Activated CD4-positive, alpha-beta T cell treated with anti-CD3 and anti-CD28 coated beads for 36 hours (primary cell): Measurements from ENCODE around the gene SLC25A10. TPM values are rescaled to one million over a fixed set of nuclear protein-coding genes. Genes with fewer than 3 reads are reported as not detected.
A peak's percentile ranks its signal among the peaks of the same experiment; 100 is the strongest.

Experiments used
- ATAC-seq: fragments of 200-7000 bp; cut with Tn5 transposase; one replicate; pipeline ENCODE4 v1.10.0; 2021; ENCODE audit warnings: mild to moderate bottlenecking, moderate library complexity
- CTCF ChIA-PET: fragments of 350-600 bp; sonication (Branson Sonifier 250); formaldehyde crosslinking; loops from one replicate; lab custom pipeline; 2021; ENCODE audit warnings: antibody characterized with exemption; lab: Charles Lee
- POLR2A ChIA-PET: fragments of 350-600 bp; sonication (Branson Sonifier 250); formaldehyde crosslinking; loops from one replicate; lab custom pipeline; 2021; ENCODE audit warnings: antibody characterized with exemption, inconsistent platforms; lab: Charles Lee
- DNase-seq: peaks from one replicate; pipeline ENCODE4 v3.0.0-alpha.2; 2020
- H3K27ac Mint-ChIP-seq: one replicate; pipeline ENCODE4 v1.8.0; 2021; ENCODE audit warnings: mixed read lengths
- H3K27me3 Mint-ChIP-seq: one replicate; pipeline ENCODE4 v1.8.0; 2021; ENCODE audit warnings: mixed read lengths
- H3K36me3 Mint-ChIP-seq: one replicate; pipeline ENCODE4 v1.8.0; 2021; ENCODE audit warnings: low read depth, mixed read lengths
- H3K4me1 Mint-ChIP-seq: one replicate; pipeline ENCODE4 v1.8.0; 2021; ENCODE audit warnings: mixed read lengths
- H3K4me3 Mint-ChIP-seq: one replicate; pipeline ENCODE4 v1.8.0; 2021; ENCODE audit warnings: mild to moderate bottlenecking, moderate library complexity, mixed read lengths
- H3K9me3 Mint-ChIP-seq: one replicate; pipeline ENCODE4 v1.8.0; 2021; ENCODE audit warnings: low read depth, mixed read lengths
- intact Hi-C, 2 experiments: fragments of 100-400 bp; cut with DNase I in 1 of 2; cut with micrococcal nuclease in 1 of 2; formaldehyde crosslinking; loops; one replicate each; pipeline versions ENCODE4 v1.14.2 to v1.15.1; 2022 to 2024; cut with DNase I, micrococcal nuclease
- total RNA-seq, 2 experiments: library from RNA; stranded (reverse); gene quantifications; one replicate each; pipeline ENCODE4 v1.2.3, GENCODE V29; 2021

The SLC25A10 gene
- 10 to 100 TPM; 28.6 to 31.8 TPM for total RNA-seq

- ChIA-PET POLR2A (interaction anchor here (0.6 to 3.5 kb wide), 4 partner anchors 9 to 1915 kb away, joined by 3 to 10 read pairs (median 4); partner anchors contain the start of genes CBX8 and MRPL12), CTCF (interaction anchor here (0.6 to 1.5 kb wide), 5 partner anchors 10 to 523 kb away, joined by 3 to 5 read pairs (median 4); no protein-coding TSS in a partner anchor)
- ATAC-seq (peak; percentile 87), DNase-seq (peak; percentile 93)
- H3K27ac Mint-ChIP-seq = peak within 1 kb of the TSS; percentile 84
- intact Hi-C loops = loop anchor here (1.0 to 5.0 kb wide), 14 partner anchors 9 to 415 kb away; partner anchors contain the start of genes MRPL12 (in 2 of the 2), ALYREF (in 1 of the 2), ANAPC11 (in 1 of the 2) and ARHGDIA (in 1 of the 2)
- no peaks in the 10 kb centered on the region for H3K9me3 Mint-ChIP-seq
- H3K36me3 Mint-ChIP-seq = peaks cover 4% of the 10 kb centered on the region
- no peaks in the 10 kb centered on the region for H3K27me3 Mint-ChIP-seq
- H3K4me1 Mint-ChIP-seq = peaks cover 24% of the 10 kb centered on the region
- H3K4me3 Mint-ChIP-seq = peak within 1 kb of the TSS; percentile 89
Measured at GRCh38 chr17:81711814-81712467, at the start of gene SLC25A10. Gene SLC25A10, plus strand, starts transcription at chr17:81712284. Its CDS starts 143 bp downstream, at chr17:81712427.

GRCh38 chr17:81664051-81664470 is 48.0 kb upstream of the SLC25A10 start:
- ATAC-seq (no peak), DNase-seq (peak; percentile 28)
- Mint-ChIP-seq H3K27me3 (no peaks in the 10 kb centered on the region), H3K36me3 (peaks cover 29% of the 10 kb centered on the region), H3K27ac (peak overlapping the region; percentile 97), H3K9me3 (no peaks in the 10 kb centered on the region), H3K4me1 (peaks cover 49% of the 10 kb centered on the region), H3K4me3 (no peak overlapping the region)
- ChIA-PET POLR2A (interaction anchor here (0.6 kb wide), 1 partner anchor 869 kb away, joined by 3 read pairs; no protein-coding TSS in a partner anchor), CTCF (interaction anchor here (1.1 kb wide), 1 partner anchor 12 kb away, joined by 6 read pairs; no protein-coding TSS in a partner anchor)
- intact Hi-C loops = loop anchor here in 1 of 2 experiments (2.0 kb wide), 1 partner anchor 27 kb away; the partner anchor contains the start of genes NPLOC4 and TSPAN10

GRCh38 chr17:81665205-81666091 is 46.6 kb upstream of the SLC25A10 start:
- peak; percentile 53 for ATAC-seq
- Mint-ChIP-seq H3K27me3 (no peaks in the 10 kb centered on the region), H3K27ac (peak overlapping the region; percentile 97), H3K4me3 (peak overlapping the region; percentile 91), H3K9me3 (no peaks in the 10 kb centered on the region), H3K4me1 (peaks cover 53% of the 10 kb centered on the region), H3K36me3 (peaks cover 41% of the 10 kb centered on the region)
- intact Hi-C loops = loop anchor here (1.0 to 5.0 kb wide), 13 partner anchors 18 to 443 kb away; partner anchors contain the start of genes MRPL12 (in 2 of the 2), NPLOC4 (in 2 of the 2), P4HB (in 2 of the 2) and TSPAN10 (in 2 of the 2)
- ChIA-PET POLR2A (interaction anchor here (0.7 to 1.5 kb wide), 4 partner anchors 18 to 148 kb away, joined by 3 to 6 read pairs (median 3); partner anchors contain the start of genes ARL16 and HGS), CTCF (interaction anchor here (0.5 to 0.9 kb wide), 5 partner anchors 10 to 636 kb away, joined by 3 read pairs; no protein-coding TSS in a partner anchor)
- DNase-seq = peak; percentile 81

DNA sequence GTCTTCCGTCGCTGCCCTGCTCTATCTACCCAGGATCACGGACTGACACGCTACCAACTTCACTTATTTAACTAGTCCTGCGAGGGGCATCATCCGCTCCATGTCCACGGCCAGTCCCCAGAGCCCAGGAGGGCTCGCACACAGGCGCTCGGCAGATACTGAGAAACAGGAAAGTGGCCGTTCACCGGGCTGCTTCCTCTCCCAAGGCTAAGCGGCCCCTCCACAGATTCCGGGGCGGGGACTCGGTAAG is 46.1 kb upstream of the SLC25A10 start:
- DNase-seq (peak; percentile 48), ATAC-seq (peak; percentile 15)
- H3K9me3 Mint-ChIP-seq = no peaks in the 10 kb centered on the region
- intact Hi-C loops = loop anchor here (1.0 to 5.0 kb wide), 12 partner anchors 17 to 443 kb away; partner anchors contain the start of genes MRPL12 (in 2 of the 2), P4HB (in 2 of the 2), ALYREF (in 1 of the 2) and ANAPC11 (in 1 of the 2)
- peak overlapping the region; percentile 91 for H3K4me3 Mint-ChIP-seq
- H3K36me3 Mint-ChIP-seq = peaks cover 41% of the 10 kb centered on the region
- peaks cover 53% of the 10 kb centered on the region for H3K4me1 Mint-ChIP-seq
- ChIA-PET POLR2A (interaction anchor here (0.7 to 1.5 kb wide), 4 partner anchors 18 to 148 kb away, joined by 3 to 7 read pairs (median 4); partner anchors contain the start of genes ARL16 and HGS), CTCF (interaction anchor here (0.5 to 0.6 kb wide), 2 partner anchors 10 to 187 kb away, joined by 3 read pairs; no protein-coding TSS in a partner anchor)
- peak overlapping the region; percentile 97 for H3K27ac Mint-ChIP-seq
- no peaks in the 10 kb centered on the region for H3K27me3 Mint-ChIP-seq

DNA sequence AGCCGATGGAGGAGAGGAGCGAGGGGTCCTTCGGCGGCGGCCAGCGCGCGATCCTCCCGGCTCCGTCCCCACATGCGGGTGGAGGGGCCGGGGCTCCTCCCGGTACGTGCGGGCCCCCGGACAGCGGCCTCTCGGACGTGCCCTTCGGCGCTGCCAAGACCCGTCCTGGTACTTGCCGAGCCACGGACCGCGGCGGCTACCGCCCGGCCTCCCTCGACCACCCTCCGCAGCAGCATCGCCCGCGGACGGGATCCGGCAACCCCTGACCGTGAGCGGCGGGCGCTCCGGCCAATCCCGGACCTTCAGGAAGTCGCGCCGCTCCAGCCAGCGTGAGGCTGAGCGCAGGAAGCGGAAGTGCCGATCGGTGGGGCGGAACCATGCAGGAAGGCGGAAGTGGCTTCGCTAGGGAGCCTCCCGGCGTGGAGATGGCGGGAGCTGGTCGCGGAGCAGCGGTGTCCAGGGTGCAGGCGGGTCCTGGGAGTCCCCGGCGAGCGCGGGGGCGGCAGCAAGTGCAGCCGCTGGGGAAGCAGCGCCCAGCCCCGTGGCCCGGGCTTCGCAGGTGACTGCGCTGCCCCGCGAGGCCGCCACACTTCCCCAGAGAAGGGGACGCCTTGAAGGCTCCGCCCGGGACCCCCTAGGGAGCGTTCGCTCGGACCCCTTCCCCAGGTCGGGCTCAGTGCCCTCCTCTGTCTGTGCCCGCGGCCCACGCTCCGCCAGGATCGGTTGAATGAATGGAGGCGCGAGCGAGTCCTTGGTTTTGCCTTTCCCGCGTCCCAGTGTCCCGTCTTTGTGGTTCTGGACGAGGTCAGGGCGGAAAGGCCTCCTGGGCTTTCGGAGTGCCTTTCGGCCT is 45.5 kb upstream of the SLC25A10 start, which contains the start of the genes CCDC137 and OXLD1:
TSS of gene CCDC137 (plus strand) at position 396 of the 850 bp plus-strand sequence. CDS start at position 426, 30 bp downstream.
TSS of gene OXLD1 (minus strand) at position 264 of the 850 bp plus-strand sequence. CDS start at position 236, 28 bp downstream.
- Mint-ChIP-seq H3K9me3 (no peaks in the 10 kb centered on the region), H3K4me1 (peaks cover 53% of the 10 kb centered on the region), H3K4me3 (peak within 1 kb of the TSS; percentile 91), H3K27ac (peak within 1 kb of the TSS; percentile 97), H3K36me3 (peaks cover 46% of the 10 kb centered on the region), H3K27me3 (no peaks in the 10 kb centered on the region)
- ChIA-PET POLR2A (interaction anchor here (0.6 to 1.5 kb wide), 3 partner anchors 17 to 37 kb away, joined by 4 to 7 read pairs (median 6); partner anchors contain the start of genes ARL16, HGS and MRPL12), CTCF (interaction anchor here (0.5 to 0.6 kb wide), 3 partner anchors 9 to 186 kb away, joined by 3 read pairs; no protein-coding TSS in a partner anchor)
- DNase-seq = peak; percentile 97
- intact Hi-C loops = loop anchor here (1.0 to 5.0 kb wide), 12 partner anchors 17 to 444 kb away; partner anchors contain the start of genes MRPL12 (in 2 of the 2), P4HB (in 2 of the 2), ALYREF (in 1 of the 2) and ANAPC11 (in 1 of the 2)
- ATAC-seq = peak; percentile 91

DNA sequence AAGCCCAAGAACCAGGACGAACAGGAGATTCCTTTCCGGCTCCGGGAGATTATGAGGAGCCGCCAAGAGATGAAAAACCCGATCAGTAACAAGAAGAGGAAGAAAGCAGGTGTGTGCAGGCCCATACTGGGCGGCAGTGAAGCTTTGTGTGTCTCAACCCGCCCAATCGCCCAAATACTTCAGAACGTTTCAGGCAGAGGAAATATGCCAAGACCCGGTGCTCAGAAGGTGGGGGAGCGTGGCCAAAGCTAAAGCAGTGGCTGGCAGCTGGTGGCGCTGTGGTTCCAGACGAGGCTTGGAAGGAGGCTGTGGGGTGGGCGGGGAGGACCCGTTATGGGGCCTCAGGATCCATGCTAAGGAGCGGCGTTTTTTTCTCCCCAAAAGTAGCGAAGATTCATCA is 44.3 kb upstream of the SLC25A10 start:
- CTCF ChIA-PET = interaction anchor here (0.6 to 1.5 kb wide), 2 partner anchors 11 to 166 kb away, joined by 3 to 5 read pairs; no protein-coding TSS in a partner anchor
- Mint-ChIP-seq H3K9me3 (no peaks in the 10 kb centered on the region), H3K4me1 (peaks cover 49% of the 10 kb centered on the region), H3K4me3 (peak overlapping the region; percentile 91), H3K36me3 (peaks cover 58% of the 10 kb centered on the region), H3K27ac (peak overlapping the region; percentile 88), H3K27me3 (no peaks in the 10 kb centered on the region)
- intact Hi-C loops = loop anchor here (2.0 to 5.0 kb wide), 4 partner anchors 15 to 445 kb away; partner anchors contain the start of genes ARL16 (in 1 of the 2), CEP131 (in 1 of the 2), MRPL12 (in 1 of the 2) and P4HB (in 1 of the 2)
- POLR2A ChIA-PET = no interaction called here
- DNase-seq = peak; percentile 61
- ATAC-seq = no peak

- peaks cover 17% of the 10 kb centered on the region for H3K4me1 Mint-ChIP-seq
- H3K27me3 Mint-ChIP-seq = no peaks in the 10 kb centered on the region
- CTCF ChIA-PET = no interaction called here
- no peak for DNase-seq
- intact Hi-C loops = no loop called here
- H3K9me3 Mint-ChIP-seq = no peaks in the 10 kb centered on the region
- H3K4me3 Mint-ChIP-seq = no peak overlapping the region
- no peak overlapping the region for H3K27ac Mint-ChIP-seq
- ATAC-seq = no peak
- POLR2A ChIA-PET = no interaction called here
- peaks cover 52% of the 10 kb centered on the region for H3K36me3 Mint-ChIP-seq
Measured at GRCh38 chr17:81672504-81672903, 39.6 kb upstream of the SLC25A10 start.

- Mint-ChIP-seq H3K36me3 (peaks cover 48% of the 10 kb centered on the region), H3K27me3 (no peaks in the 10 kb centered on the region), H3K4me3 (no peak overlapping the region), H3K4me1 (peaks cover 12% of the 10 kb centered on the region), H3K9me3 (no peaks in the 10 kb centered on the region), H3K27ac (no peak overlapping the region)
- ATAC-seq = no peak
- DNase-seq = no peak
- ChIA-PET CTCF (no interaction called here), POLR2A (no interaction called here)
- intact Hi-C loops = no loop called here
Measured at GRCh38 chr17:81672954-81673353, 39.1 kb upstream of the SLC25A10 start.

DNA sequence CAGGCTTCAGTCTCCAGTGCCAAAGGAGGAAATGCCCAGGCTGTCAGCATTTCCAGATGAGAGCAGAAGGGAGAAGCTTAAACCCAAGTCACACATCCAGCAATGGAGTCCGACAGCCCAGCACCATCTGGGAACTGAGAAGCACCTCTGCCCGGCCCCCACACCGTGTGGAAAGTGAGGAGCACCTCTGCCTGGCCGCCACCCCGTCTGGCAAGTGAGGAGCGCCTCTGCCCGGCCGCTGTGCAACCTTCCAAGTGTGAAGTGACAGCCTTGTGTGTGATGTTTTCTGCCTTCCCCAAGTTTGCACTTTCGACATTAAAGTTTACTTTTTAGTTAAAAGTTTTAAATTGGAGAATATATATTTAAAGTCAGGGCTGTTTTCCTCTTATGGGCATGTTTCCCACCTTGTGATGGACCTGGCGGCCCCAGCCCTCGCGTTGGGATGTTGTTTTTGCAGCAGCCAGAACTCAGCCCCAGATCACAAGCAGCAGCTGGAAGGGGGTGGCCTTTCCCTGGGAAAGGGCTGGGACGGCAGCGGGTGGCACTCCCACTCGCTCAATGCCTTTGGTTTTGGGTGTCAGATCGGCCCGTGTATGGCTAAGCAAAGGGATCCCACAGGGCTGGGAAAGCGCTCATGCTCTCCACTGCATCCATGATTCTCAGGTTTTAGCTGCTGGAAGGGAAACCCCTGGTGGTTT is 38.4 kb upstream of the SLC25A10 start:
- no peak for DNase-seq
- H3K27ac Mint-ChIP-seq = no peak overlapping the region
- H3K36me3 Mint-ChIP-seq = peaks cover 42% of the 10 kb centered on the region
- no peak overlapping the region for H3K4me3 Mint-ChIP-seq
- ChIA-PET POLR2A (no interaction called here), CTCF (interaction anchor here (0.5 to 0.7 kb wide), 2 partner anchors 35 to 100 kb away, joined by 3 to 4 read pairs; no protein-coding TSS in a partner anchor)
- ATAC-seq = no peak
- intact Hi-C loops = no loop called here
- H3K27me3 Mint-ChIP-seq = no peaks in the 10 kb centered on the region
- H3K4me1 Mint-ChIP-seq = peaks cover 6% of the 10 kb centered on the region
- H3K9me3 Mint-ChIP-seq = no peaks in the 10 kb centered on the region
